GM12891 (cell line): Measurements from ENCODE around the gene COPS2. TPM values are rescaled to one million over a fixed set of nuclear protein-coding genes. Genes with fewer than 3 reads are reported as not detected.
"Not testable (repeated sequence)": the region's sequence is repeated elsewhere in the genome, so short reads cannot be mapped to it uniquely, and the experiment has no call there.

Experiments used
- DNase-seq: peaks from one replicate; pipeline ENCODE4 v3.0.0; 2011; ENCODE audit warnings: low spot score; ENCODE audit not compliant: insufficient read length
- FAIRE-seq: peaks from 2 replicates; lab custom pipeline; 2011; peaks lifted over from hg19 to GRCh38; lab: Jason Lieb, UNC
- PAX5 ChIP-seq: IDR thresholded peaks from 2 replicates; pipeline ENCODE4 v1.6.1; 2011; ENCODE audit warnings: low read length, moderate library complexity, mild to moderate bottlenecking; ENCODE audit not compliant: insufficient read depth, severe bottlenecking
- POLR2A ChIP-seq: IDR thresholded peaks from 2 replicates; pipeline ENCODE4 v1.6.1; 2011; ENCODE audit warnings: low read depth, low read length, control low read depth
- POLR2AphosphoS5 ChIP-seq: IDR thresholded peaks from 2 replicates; pipeline ENCODE4 v1.6.1; 2011; ENCODE audit warnings: low read depth, low read length, control low read depth
- POU2F2 ChIP-seq: IDR thresholded peaks from 2 replicates; pipeline ENCODE4 v1.6.1; 2011; ENCODE audit warnings: low read depth, mild to moderate bottlenecking, control low read depth, low read length, moderate library complexity
- SPI1 ChIP-seq: IDR thresholded peaks from 2 replicates; pipeline ENCODE4 v1.6.1; 2011; ENCODE audit warnings: low read depth, low read length, control low read depth
- TAF1 ChIP-seq: IDR thresholded peaks from 2 replicates; pipeline ENCODE4 v1.6.1; 2011; ENCODE audit warnings: low read depth, low read length, control low read depth
- polyA plus RNA-seq: library from polyadenylated mRNA; unstranded; fragments of >200 nt; gene quantifications from one replicate; pipeline ENCODE4 v1.2.1, GENCODE V29; 2012; ENCODE audit warnings: low read depth, missing spikeins, inconsistent platforms; ENCODE audit not compliant: missing spikeins

COPS2 gene
- 49.3 TPM for polyA plus RNA-seq

GRCh38 chr15:49155110-49155833, at the start of gene COPS2:
Gene COPS2 (minus strand): TSS chr15:49155599. CDS start chr15:49155578, 21 bp downstream.
- peak; percentile 53 for DNase-seq
- peak; percentile 84 for FAIRE-seq
- TF ChIP-seq TAF1 (peak; percentile 74), POLR2A (peak; percentile 85), POLR2AphosphoS5 (peak; percentile 92), POU2F2 (peak; percentile 82; the same call in 1 of the 2 replicates), PAX5 (no peak), SPI1 (no peak)

GRCh38 chr15:49200347-49200746, 44.9 kb upstream of the COPS2 start:
- TF ChIP-seq PAX5 (no peak), TAF1 (no peak), POLR2AphosphoS5 (no peak), POU2F2 (no peak), SPI1 (no peak), POLR2A (no peak)
- no peak for FAIRE-seq
- DNase-seq = no peak

GRCh38 chr15:49199666-49200065, 44.3 kb upstream of the COPS2 start:
- no peak for DNase-seq
- no peak for FAIRE-seq
- TF ChIP-seq TAF1 (no peak), POU2F2 (no peak), SPI1 (no peak), POLR2A (no peak), POLR2AphosphoS5 (no peak), PAX5 (no peak)

GRCh38 chr15:49196856-49197255, 41.5 kb upstream of the COPS2 start:
- no peak for FAIRE-seq
- no peak for TF ChIP-seq POLR2AphosphoS5
- TF ChIP-seq SPI1 = no peak
- no peak for TF ChIP-seq POLR2A
- no peak for TF ChIP-seq TAF1
- no peak for TF ChIP-seq PAX5
- TF ChIP-seq POU2F2 = no peak
- DNase-seq = no peak

- TF ChIP-seq POLR2AphosphoS5 = no peak
- no peak for FAIRE-seq
- no peak for DNase-seq
These were observed 36.5 kb upstream of the COPS2 start for GRCh38 chr15:49191892-49192291.

GRCh38 chr15:49190586-49190985, 35.2 kb upstream of the COPS2 start:
- TF ChIP-seq POLR2AphosphoS5 (no peak), POLR2A (no peak)

GRCh38 chr15:49189631-49190030, 34.2 kb upstream of the COPS2 start:
- DNase-seq (no peak), FAIRE-seq (no peak)
- TF ChIP-seq TAF1 (no peak), SPI1 (no peak), POU2F2 (no peak), POLR2AphosphoS5 (no peak)

More at GRCh38 chr15:49190586-49190985, 35.2 kb upstream of the COPS2 start:
- DNase-seq (no peak), FAIRE-seq (no peak)

GRCh38 chr15:49188933-49189332, 33.5 kb upstream of the COPS2 start:
- no peak for FAIRE-seq
- TF ChIP-seq TAF1 = no peak
- no peak for TF ChIP-seq SPI1

GRCh38 chr15:49187549-49188245, 32.3 kb upstream of the COPS2 start:
- TF ChIP-seq POU2F2 (no peak), TAF1 (no peak), SPI1 (no peak), POLR2A (no peak), PAX5 (no peak), POLR2AphosphoS5 (no peak)
- FAIRE-seq (no peak), DNase-seq (no peak)

More at GRCh38 chr15:49188933-49189332, 33.5 kb upstream of the COPS2 start:
- DNase-seq = no peak

GRCh38 chr15:49185473-49185872, 30.1 kb upstream of the COPS2 start:
- TF ChIP-seq POLR2A (no peak), PAX5 (no peak), TAF1 (no peak), POU2F2 (no peak), SPI1 (no peak), POLR2AphosphoS5 (no peak)
- DNase-seq (no peak), FAIRE-seq (peak; percentile 51)

GRCh38 chr15:49183741-49184140, 28.3 kb upstream of the COPS2 start:
- FAIRE-seq, DNase-seq: not testable (repeated sequence)
